Ammon's horn (tissue), 1 donor: ENCODE data around the gene FADS6.
"Not testable (repeated sequence)": the region's sequence is repeated elsewhere in the genome, so short reads cannot be mapped to it uniquely, and the experiment has no call there.

Experiments used
- DNase-seq: peaks from one replicate; pipeline ENCODE4 v3.0.0-alpha.2; 2016; ENCODE audit warnings: low spot score

Gene FADS6

DNA sequence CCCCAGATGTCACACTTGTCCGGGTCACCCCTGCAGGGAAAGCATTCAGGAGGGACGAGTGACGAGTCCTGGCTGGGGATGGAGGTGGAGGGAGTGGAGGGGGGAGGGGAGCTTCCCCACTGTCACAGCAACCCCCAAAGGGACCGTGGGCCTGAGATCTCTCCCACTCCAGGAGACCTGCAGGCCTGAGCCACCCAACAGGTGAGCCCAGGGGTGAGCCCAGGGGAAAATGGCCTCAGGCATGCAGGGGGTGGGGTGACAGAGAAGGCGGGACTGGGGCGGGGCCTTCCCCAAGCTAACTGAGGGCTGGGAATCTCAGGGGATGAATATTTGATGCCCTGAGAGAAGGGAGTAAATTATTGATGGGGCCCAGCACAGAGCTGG is 27.2 kb upstream of the FADS6 start:
- no peak for DNase-seq

DNA sequence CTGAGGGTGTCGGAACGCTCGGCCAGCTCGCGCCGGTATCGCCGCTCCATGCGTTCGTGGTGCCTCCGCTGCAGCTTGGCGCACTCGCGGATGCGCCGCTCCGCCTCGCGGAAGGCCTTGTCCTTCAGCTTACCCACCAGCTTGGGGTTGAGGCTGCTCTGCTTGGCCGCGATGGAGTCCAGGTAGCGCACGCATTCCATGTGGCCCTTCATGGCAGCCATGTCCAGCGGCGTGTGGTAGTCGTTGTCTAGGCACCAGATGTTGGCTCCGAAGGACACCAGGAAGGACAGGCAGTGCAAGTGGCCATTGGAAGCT is 26.8 kb upstream of the FADS6 start:
- no peak for DNase-seq

DNA sequence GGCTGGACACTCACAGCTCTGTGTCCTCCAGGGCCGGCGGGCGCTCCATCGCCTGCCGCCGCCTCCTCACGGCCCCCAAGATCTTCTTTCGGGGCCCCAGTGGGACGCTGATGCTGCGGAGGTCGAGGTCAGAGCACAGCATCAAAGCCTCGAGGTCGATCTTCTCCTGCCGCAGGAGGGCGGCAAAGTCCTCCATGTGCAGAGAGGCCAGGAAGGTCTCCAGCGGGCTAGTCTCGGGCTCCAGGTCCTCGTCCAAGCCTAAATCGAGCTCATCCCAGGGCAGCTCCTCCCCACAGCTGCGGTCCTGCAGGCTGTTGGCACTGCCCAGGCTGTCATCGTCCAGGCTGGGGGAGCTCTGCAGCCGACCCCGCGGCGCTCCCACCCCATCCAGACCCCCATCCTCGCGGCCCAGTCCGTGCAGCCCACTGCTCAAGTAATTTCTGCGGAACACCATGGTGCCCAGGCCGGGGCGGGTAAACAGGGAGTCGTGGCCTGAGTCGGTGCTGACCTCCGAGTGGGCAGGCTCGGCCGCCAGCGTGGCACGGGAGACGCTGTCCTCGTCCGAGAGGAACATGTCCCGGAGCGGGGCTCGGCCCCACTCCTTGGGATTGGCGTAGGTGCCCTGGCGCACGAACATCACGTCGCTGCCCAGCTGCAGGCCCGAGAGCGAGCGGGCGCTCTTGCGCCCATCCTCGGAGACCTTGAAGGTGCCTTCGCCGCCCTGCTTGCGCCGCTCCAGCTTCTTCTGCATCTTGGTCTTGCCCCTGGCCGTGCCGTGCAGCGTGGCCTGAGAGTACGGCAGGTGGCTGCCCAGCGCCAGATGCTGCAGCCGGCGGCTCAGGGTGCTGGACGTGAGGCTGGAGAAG is 26.2 kb upstream of the FADS6 start:
- no peak for DNase-seq

DNA sequence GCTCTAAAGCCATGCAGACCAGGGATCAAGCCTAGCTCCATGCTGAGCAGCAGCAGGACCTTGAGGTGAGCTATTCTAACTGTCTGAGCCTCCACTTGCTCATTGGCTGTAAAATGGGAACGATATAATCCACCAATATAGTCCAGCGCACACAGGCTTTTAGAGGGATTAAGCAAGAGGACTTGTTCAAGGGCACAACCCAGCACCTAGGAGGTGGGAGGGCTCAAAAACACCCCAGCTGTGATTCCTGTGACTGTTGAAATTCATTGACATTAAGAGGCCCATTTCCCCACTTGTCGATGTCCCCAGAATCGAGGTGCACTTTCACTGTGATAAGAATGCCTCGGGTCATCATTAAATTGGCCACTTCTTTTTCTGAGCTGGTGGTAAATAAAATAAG is 25.5 kb upstream of the FADS6 start:
- DNase-seq: no peak

- peak; percentile 38 for DNase-seq
These were observed 24.0 kb upstream of the FADS6 start for GRCh38 chr17:74917430-74917829.

DNA sequence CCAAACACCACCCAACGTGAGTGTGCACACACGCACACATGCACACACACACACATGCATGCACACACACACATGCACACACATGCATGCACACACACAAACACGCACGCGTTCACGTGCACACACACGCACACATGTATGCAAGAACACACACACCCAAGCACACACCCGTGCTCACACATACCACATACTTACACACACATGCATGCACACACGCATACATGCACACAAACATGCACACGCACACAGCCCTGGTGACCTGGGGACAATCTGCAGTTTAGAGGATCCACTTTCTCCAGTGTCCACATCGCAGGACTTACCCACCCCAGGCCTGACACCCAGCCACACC is 23.4 kb upstream of the FADS6 start:
- no peak for DNase-seq

- DNase-seq: no peak
These were observed 22.9 kb upstream of the FADS6 start for GRCh38 chr17:74916136-74916850.

DNA sequence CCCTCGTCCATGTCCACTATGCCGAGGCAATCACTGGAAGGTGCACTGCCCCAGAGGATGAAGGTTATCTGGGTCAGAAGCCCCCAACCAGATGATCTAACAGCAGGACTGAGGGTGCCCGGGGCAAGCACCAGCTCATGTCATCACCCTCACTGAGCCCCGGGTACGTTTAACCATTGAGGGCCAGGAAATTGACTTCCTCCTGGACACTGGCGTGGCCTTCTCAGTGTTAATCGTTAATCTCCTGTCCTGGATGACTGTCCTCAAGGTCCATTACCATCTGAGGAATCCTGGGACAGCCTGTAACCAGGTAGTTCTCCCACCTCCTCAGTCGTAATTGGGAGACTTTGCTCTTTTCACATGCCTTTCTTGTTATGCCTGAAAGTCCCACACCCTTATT is 18.0 kb upstream of the FADS6 start:
- DNase-seq: not testable (repeated sequence)

DNA sequence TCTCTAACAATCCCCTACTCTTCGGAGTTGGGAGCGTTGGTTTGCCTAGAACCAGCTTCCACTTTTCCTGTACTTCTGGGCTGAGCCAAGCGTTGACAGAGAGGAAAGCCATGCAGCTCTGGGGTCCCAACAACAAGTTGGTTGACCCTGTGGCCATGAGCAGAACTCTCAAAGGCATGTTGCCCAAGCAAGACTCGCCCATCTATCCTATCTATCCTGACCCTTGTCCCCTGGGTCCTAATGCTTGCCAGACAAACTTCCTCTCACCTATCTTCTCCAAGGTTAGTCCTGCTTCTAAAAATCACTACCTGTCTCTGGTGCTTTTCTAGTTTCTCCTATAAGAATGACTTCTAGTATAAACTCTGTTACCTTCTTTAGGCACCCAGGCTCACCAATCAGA is 15.7 kb upstream of the FADS6 start:
- not testable (repeated sequence) for DNase-seq

GRCh38 chr17:74907012-74907411 is 13.6 kb upstream of the FADS6 start:
- DNase-seq: no peak

- not testable (repeated sequence) for DNase-seq
These were observed 12.9 kb upstream of the FADS6 start for GRCh38 chr17:74906214-74906793.

- no peak for DNase-seq
These were observed 11.4 kb upstream of the FADS6 start for GRCh38 chr17:74904687-74905409.

GRCh38 chr17:74903671-74904070 is 10.2 kb upstream of the FADS6 start:
- DNase-seq: no peak

DNA sequence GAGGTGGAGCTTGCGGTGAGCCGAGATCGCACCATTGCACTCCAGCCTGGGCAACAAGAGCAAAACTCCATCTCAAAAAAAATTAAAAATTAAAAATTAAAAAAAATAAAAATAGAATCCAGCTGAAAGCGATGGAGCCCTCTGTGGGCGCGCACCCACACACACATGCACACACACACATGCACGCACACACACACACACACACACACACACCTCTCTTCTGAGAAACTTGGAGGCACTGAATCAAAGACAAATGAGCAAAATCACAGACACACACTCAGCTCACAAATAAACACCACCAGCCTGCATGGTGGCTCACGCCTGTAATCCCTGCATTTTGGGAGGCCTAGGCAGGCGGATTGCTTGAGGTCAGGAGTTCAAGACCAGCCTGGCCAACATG is 9.6 kb upstream of the FADS6 start:
- no peak for DNase-seq

- DNase-seq: no peak
These were observed 8.1 kb upstream of the FADS6 start for GRCh38 chr17:74901353-74902135.

DNA sequence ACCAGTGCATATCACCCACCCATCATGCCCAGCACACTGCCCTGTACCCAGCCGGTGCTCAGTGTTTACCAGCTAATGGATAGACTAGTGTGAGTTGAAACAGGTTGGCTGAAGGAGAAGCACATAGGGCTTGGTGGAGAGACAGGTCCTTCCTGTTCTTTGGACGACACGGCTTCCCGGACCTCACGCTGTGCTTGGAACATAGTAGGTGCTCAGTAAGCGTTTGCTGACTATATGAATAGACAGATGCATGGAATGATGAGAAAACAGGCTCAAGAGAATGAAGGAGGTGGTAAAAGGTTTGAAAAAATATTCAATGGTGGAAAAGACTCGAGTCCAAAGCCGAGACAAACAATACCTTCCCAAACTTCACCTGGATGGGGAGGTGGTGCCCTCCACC is 6.8 kb upstream of the FADS6 start:
- no peak for DNase-seq

- no peak for DNase-seq
These were observed 5.0 kb upstream of the FADS6 start for GRCh38 chr17:74898376-74898946.

GRCh38 chr17:74893936-74894671 is 671 bp upstream of the FADS6 start:
- no peak for DNase-seq

DNA sequence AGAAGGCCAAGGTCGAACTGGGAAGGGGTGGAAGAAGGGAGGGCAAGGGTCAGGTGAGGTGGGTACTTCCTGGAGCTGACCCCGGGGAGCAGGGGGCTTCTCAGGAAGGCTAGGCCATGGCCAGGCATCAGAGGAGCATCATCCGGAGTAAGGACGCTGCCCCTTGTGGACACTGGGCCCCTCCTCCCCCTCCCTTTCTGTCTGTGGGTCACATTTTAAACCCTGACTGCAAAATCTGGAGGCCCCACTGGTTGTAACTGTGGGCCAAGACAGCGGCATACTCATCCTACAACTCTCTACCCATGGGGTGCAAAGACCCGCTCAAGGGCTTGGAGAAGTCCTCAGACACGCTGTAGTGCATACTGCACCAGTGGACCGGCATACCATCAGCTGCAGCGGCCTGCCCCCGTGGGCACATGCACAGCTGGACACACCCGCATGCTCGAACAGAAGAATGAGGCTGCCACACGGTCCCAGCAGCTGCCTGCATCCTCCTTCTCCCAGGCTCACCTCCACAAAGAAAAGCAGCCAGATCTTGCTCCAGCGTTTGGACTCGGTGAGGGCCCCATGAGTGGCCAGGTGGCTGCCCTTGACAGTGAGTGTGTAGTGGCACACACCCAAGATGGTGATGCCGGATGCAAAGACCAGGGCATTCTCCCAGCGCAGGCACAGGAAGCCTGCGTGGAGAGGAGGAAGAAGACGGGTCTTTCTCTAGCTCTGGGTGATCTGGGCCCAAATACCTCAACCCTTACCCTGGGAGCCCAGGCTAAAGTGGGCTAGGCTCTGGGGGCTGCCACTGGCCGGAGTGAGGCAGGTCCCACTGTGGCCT is 1.2 kb downstream of the FADS6 start:
- DNase-seq: no peak

- no peak for DNase-seq
These were observed 2.9 kb downstream of the FADS6 start for GRCh38 chr17:74890554-74890953.
